GM23338 (cell line): Measurements from ENCODE around the gene IL12RB1. TPM values are rescaled to one million over a fixed set of nuclear protein-coding genes. Genes with fewer than 3 reads are reported as not detected.

ENCODE experiments used
- ATAC-seq: fragments of 200-7000 bp; cut with Tn5 transposase; 3 replicates; pipeline ENCODE4 v1.9.1; 2020
- DNase-seq: peaks from one replicate; pipeline ENCODE4 v3.0.0-alpha.2; 2015; ENCODE audit warnings: low spot score
- H2AFZ ChIP-seq: fragments of 200-600 bp; sonication (generic); 2 replicates; pipeline ENCODE4 v1.8.0; 2016; ENCODE audit warnings: antibody characterized with exemption, mild to moderate bottlenecking, moderate library complexity
- H3F3A ChIP-seq: fragments of 200-600 bp; sonication (generic); replicated peaks from 2 replicates; pipeline ENCODE4 v1.8.0; 2017; ENCODE audit warnings: antibody characterized with exemption, mixed run types, low read depth
- H3K27ac ChIP-seq: fragments of 200-600 bp; sonication (generic); 2 replicates; pipeline ENCODE4 v1.6.1; 2016; ENCODE audit warnings: low read depth
- H3K27me3 ChIP-seq: fragments of 200-600 bp; sonication (generic); 2 replicates; pipeline ENCODE4 v1.8.0; 2016; ENCODE audit warnings: mild to moderate bottlenecking, mixed run types, moderate library complexity; ENCODE audit not compliant: insufficient read depth
- H3K36me3 ChIP-seq: fragments of 200-600 bp; sonication (generic); 2 replicates; pipeline ENCODE4 v1.8.0; 2016; ENCODE audit warnings: mild to moderate bottlenecking; ENCODE audit not compliant: insufficient read depth
- H3K4me1 ChIP-seq: fragments of 200-600 bp; sonication (generic); 2 replicates; pipeline ENCODE4 v1.8.0; 2016; ENCODE audit warnings: mild to moderate bottlenecking, moderate library complexity; ENCODE audit not compliant: insufficient read depth
- H3K4me2 ChIP-seq: fragments of 200-600 bp; sonication (generic); 2 replicates; pipeline ENCODE4 v1.7.1; 2017; ENCODE audit warnings: mixed run types
- H3K4me3 ChIP-seq: fragments of 200-600 bp; sonication (generic); 2 replicates; pipeline ENCODE4 v1.6.1; 2016; ENCODE audit warnings: mixed run types
- H3K79me2 ChIP-seq: fragments of 200-600 bp; sonication (generic); replicated peaks from 2 replicates; pipeline ENCODE4 v1.8.0; 2017; ENCODE audit warnings: mild to moderate bottlenecking; ENCODE audit not compliant: insufficient read depth
- H3K9me2 ChIP-seq: fragments of 200-600 bp; sonication (generic); 2 replicates; pipeline ENCODE4 v1.8.0; 2017; ENCODE audit not compliant: insufficient read depth
- H4K20me1 ChIP-seq: fragments of 200-600 bp; sonication (generic); replicated peaks from 2 replicates; pipeline ENCODE4 v1.8.0; 2017; ENCODE audit warnings: mild to moderate bottlenecking; ENCODE audit not compliant: insufficient read depth
- H3K27ac Mint-ChIP-seq: 2 replicates; pipeline ENCODE4 v1.8.0; 2020; ENCODE audit warnings: inconsistent platforms, mild to moderate bottlenecking, moderate library complexity, mixed read lengths
- H3K27me3 Mint-ChIP-seq: 3 replicates; pipeline ENCODE4 v1.8.0; 2022; ENCODE audit warnings: low read depth, mild to moderate bottlenecking, moderate library complexity, mixed read lengths, inconsistent platforms; ENCODE audit not compliant: insufficient read depth, poor library complexity
- H3K36me3 Mint-ChIP-seq: 3 replicates; pipeline ENCODE4 v1.8.0; 2021; ENCODE audit warnings: low read depth, mild to moderate bottlenecking, inconsistent platforms, moderate library complexity, mixed read lengths
- H3K4me1 Mint-ChIP-seq: 3 replicates; pipeline ENCODE4 v1.8.0; 2020; ENCODE audit warnings: mild to moderate bottlenecking, inconsistent platforms, mixed read lengths
- H3K4me3 Mint-ChIP-seq: 3 replicates; pipeline ENCODE4 v1.8.0; 2021; ENCODE audit warnings: moderate library complexity, mild to moderate bottlenecking, inconsistent platforms, mixed read lengths
- H3K9me3 Mint-ChIP-seq: 3 replicates; pipeline ENCODE4 v1.8.0; 2020; ENCODE audit warnings: moderate library complexity, mild to moderate bottlenecking, inconsistent platforms, mixed read lengths
- ZNF331 ChIP-seq: fragments of 250-450 bp; sonication (Bioruptor Pico); IDR thresholded peaks from 2 replicates; pipeline ENCODE4 v1.5.0; 2020; ENCODE audit warnings: low read depth, mild to moderate bottlenecking, moderate library complexity
- polyA plus RNA-seq: library from polyadenylated mRNA; unstranded; fragments of >200 nt; fragmentation: Nextera tagmentation; extraction: Ambion mirVana; gene quantifications from 2 replicates; pipeline ENCODE4 v1.2.1, GENCODE V29; 2016
- total RNA-seq: library from RNA; depleted of rRNA; stranded (reverse); fragments of >200 nt; shearing (Covaris generic); gene quantifications from 2 replicates; pipeline ENCODE4 v1.2.3, GENCODE V29; 2014
- TF ChIP-seq, protein P1 (sequence below): fragments of 250-450 bp; sonication (Bioruptor Pico); IDR thresholded peaks from 2 replicates; pipeline ENCODE4 v1.5.0; 2020; ENCODE audit warnings: mild to moderate bottlenecking, moderate library complexity
- TF ChIP-seq, protein P2 (sequence below): IDR thresholded peaks from one replicate; pipeline ENCODE4 v1.6.1; 2018; ENCODE audit warnings: antibody characterized with exemption; ENCODE audit not compliant: unreplicated experiment

IL12RB1 gene
- total and polyA plus RNA-seq, 2 experiments from 2014 or later, result not detected

DNA sequence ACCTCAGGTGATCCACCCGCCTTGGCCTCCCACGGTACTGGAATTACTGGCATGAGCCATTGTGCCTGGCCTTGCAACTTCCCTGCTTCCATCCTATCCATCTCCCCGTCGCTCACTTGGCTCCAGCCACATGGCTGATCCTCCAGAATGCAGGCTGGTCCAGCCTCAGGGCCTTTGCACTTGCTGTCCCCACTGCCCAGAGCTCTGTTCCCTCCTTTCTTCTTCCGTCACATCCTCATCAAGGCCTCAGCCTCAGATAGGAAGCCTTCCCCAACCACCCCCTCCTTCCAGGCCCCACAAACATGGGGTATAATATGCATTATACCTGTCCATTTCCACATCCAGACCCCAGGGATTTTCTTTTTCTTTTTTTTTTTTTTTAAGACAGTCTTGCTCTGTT is 27.1 kb upstream of the IL12RB1 start:
- Histone ChIP-seq H3K4me1 (peaks cover 16% of the 10 kb centered on the region; the same call in 1 of the 2 replicates), H3K4me2 (no peak overlapping the region), H2AFZ (no peak overlapping the region), H3K79me2 (peaks cover 6% of the 10 kb centered on the region), H4K20me1 (no peaks in the 10 kb centered on the region; the same call in 1 of the 2 replicates), H3K9me2 (no peaks in the 10 kb centered on the region), H3K4me3 (no peak overlapping the region), H3K27me3 (peaks cover 13% of the 10 kb centered on the region), H3K36me3 (no peaks in the 10 kb centered on the region), H3K27ac (no peak overlapping the region), H3F3A (peaks cover 11% of the 10 kb centered on the region; the same call in 1 of the 2 replicates)
- no peak for TF ChIP-seq ZNF331
- TF ChIP-seq, protein P1, sequence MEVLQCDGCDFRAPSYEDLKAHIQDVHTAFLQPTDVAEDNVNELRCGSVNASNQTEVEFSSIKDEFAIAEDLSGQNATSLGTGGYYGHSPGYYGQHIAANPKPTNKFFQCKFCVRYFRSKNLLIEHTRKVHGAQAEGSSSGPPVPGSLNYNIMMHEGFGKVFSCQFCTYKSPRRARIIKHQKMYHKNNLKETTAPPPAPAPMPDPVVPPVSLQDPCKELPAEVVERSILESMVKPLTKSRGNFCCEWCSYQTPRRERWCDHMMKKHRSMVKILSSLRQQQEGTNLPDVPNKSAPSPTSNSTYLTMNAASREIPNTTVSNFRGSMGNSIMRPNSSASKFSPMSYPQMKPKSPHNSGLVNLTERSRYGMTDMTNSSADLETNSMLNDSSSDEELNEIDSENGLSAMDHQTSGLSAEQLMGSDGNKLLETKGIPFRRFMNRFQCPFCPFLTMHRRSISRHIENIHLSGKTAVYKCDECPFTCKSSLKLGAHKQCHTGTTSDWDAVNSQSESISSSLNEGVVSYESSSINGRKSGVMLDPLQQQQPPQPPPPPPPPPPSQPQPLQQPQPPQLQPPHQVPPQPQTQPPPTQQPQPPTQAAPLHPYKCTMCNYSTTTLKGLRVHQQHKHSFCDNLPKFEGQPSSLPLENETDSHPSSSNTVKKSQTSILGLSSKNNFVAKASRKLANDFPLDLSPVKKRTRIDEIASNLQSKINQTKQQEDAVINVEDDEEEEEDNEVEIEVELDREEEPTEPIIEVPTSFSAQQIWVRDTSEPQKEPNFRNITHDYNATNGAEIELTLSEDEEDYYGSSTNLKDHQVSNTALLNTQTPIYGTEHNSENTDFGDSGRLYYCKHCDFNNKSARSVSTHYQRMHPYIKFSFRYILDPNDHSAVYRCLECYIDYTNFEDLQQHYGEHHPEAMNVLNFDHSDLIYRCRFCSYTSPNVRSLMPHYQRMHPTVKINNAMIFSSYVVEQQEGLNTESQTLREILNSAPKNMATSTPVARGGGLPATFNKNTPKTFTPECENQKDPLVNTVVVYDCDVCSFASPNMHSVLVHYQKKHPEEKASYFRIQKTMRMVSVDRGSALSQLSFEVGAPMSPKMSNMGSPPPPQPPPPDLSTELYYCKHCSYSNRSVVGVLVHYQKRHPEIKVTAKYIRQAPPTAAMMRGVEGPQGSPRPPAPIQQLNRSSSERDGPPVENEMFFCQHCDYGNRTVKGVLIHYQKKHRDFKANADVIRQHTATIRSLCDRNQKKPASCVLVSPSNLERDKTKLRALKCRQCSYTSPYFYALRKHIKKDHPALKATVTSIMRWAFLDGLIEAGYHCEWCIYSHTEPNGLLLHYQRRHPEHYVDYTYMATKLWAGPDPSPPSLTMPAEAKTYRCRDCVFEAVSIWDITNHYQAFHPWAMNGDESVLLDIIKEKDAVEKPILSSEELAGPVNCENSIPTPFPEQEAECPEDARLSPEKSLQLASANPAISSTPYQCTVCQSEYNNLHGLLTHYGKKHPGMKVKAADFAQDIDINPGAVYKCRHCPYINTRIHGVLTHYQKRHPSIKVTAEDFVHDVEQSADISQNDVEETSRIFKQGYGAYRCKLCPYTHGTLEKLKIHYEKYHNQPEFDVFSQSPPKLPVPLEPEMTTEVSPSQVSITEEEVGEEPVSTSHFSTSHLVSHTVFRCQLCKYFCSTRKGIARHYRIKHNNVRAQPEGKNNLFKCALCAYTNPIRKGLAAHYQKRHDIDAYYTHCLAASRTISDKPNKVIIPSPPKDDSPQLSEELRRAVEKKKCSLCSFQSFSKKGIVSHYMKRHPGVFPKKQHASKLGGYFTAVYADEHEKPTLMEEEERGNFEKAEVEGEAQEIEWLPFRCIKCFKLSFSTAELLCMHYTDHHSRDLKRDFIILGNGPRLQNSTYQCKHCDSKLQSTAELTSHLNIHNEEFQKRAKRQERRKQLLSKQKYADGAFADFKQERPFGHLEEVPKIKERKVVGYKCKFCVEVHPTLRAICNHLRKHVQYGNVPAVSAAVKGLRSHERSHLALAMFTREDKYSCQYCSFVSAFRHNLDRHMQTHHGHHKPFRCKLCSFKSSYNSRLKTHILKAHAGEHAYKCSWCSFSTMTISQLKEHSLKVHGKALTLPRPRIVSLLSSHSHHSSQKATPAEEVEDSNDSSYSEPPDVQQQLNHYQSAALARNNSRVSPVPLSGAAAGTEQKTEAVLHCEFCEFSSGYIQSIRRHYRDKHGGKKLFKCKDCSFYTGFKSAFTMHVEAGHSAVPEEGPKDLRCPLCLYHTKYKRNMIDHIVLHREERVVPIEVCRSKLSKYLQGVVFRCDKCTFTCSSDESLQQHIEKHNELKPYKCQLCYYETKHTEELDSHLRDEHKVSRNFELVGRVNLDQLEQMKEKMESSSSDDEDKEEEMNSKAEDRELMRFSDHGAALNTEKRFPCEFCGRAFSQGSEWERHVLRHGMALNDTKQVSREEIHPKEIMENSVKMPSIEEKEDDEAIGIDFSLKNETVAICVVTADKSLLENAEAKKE, result no peak
- TF ChIP-seq, protein P2, sequence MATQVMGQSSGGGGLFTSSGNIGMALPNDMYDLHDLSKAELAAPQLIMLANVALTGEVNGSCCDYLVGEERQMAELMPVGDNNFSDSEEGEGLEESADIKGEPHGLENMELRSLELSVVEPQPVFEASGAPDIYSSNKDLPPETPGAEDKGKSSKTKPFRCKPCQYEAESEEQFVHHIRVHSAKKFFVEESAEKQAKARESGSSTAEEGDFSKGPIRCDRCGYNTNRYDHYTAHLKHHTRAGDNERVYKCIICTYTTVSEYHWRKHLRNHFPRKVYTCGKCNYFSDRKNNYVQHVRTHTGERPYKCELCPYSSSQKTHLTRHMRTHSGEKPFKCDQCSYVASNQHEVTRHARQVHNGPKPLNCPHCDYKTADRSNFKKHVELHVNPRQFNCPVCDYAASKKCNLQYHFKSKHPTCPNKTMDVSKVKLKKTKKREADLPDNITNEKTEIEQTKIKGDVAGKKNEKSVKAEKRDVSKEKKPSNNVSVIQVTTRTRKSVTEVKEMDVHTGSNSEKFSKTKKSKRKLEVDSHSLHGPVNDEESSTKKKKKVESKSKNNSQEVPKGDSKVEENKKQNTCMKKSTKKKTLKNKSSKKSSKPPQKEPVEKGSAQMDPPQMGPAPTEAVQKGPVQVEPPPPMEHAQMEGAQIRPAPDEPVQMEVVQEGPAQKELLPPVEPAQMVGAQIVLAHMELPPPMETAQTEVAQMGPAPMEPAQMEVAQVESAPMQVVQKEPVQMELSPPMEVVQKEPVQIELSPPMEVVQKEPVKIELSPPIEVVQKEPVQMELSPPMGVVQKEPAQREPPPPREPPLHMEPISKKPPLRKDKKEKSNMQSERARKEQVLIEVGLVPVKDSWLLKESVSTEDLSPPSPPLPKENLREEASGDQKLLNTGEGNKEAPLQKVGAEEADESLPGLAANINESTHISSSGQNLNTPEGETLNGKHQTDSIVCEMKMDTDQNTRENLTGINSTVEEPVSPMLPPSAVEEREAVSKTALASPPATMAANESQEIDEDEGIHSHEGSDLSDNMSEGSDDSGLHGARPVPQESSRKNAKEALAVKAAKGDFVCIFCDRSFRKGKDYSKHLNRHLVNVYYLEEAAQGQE, result no peak
- Mint-ChIP-seq H3K27ac (no peak overlapping the region), H3K27me3 (peaks cover 24% of the 10 kb centered on the region), H3K4me3 (no peak overlapping the region), H3K36me3 (no peaks in the 10 kb centered on the region; the same call in 2 of the 3 replicates), H3K4me1 (peaks cover 13% of the 10 kb centered on the region), H3K9me3 (no peaks in the 10 kb centered on the region)
- DNase-seq (no peak), ATAC-seq (no peak)
